Measurements from ENCODE around the gene PAGE2B.
A peak's percentile ranks its signal among the peaks of the same experiment; 100 is the strongest.
"Not testable (repeated sequence)": the region's sequence is repeated elsewhere in the genome, so short reads cannot be mapped to it uniquely, and the experiment has no call there.

The PAGE2B gene

DNA sequence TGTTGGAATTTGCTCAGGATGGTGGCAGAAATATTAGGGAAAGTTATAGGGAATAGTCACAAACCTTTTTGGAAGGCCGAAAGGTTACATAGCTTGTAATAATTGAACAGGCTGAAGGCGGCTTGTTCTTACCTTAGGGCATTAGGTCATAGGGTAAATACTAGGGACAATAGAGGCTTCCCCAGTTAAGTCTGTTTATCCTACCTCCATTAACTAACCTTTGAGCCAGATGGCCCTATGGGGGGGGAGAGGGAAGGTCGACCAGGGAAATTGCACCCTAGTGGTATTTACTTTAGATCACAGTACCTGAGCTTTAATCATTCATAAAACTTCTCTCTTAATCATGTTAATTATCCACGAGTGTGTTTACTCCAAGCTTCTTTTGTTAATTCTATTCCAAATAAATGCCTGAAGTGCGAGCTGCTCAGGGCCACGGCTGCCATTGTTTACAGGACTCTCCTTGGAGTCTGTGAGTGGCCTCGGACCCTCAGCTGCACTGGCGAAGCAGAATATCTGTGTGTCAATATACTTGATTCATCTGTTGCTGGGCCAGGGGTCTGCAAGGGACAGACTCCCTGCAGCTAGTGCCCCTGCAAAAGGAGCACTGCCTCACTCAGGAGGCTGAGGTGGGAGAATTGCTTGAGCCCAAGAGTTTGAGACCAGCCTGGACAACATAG lies 36.9 kb downstream of the PAGE2B start:
- no peak overlapping the region for H3K9ac ChIP-seq (ENCODE audit: low read length)
- DNase-seq (ENCODE audit: low read depth): no peak
- H3K27me3 ChIP-seq (replicated peaks; ENCODE audit: control insufficient read depth, insufficient read depth, low read length): peaks cover 29% of the 10 kb centered on the region
- H3K36me3 ChIP-seq (ENCODE audit: control insufficient read depth, insufficient read depth, low read length, severe bottlenecking): no peaks in the 10 kb centered on the region
- H3K9me3 ChIP-seq (ENCODE audit: control insufficient read depth, low read length): no peaks in the 10 kb centered on the region
- H3K4me3 ChIP-seq (ENCODE audit: low read length): no peak overlapping the region
- H3K4me1 ChIP-seq (ENCODE audit: control insufficient read depth, insufficient read depth, low read length): peaks cover 5% of the 10 kb centered on the region

DNA sequence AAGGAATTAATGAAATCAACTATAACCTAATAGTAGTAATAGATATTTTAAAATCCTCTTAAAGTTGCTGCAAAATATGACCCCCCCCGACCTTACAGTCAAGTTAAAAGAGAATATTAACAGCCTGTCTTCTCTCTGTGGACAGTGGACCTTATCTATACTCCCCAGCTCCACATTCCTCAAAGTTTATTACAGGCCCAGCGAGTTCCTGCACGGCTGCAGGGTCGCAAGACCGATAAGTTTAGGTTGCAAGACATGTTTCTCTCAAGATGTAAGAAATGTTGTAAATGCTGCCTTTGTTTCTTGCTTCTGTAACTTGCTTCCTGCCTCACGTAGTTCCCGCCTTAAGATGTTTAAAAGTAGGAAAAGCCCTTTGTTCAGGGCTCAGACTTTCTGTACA lies 41.8 kb downstream of the PAGE2B start:
- H3K36me3 ChIP-seq (ENCODE audit: control insufficient read depth, insufficient read depth, low read length, severe bottlenecking); H3K9ac ChIP-seq (ENCODE audit: low read length); H3K9me3 ChIP-seq (ENCODE audit: control insufficient read depth, low read length); DNase-seq (ENCODE audit: low read depth); H3K4me3 ChIP-seq (ENCODE audit: low read length); H3K4me1 ChIP-seq (ENCODE audit: control insufficient read depth, insufficient read depth, low read length): not testable (repeated sequence)
- peaks cover 47% of the 10 kb centered on the region for H3K27me3 ChIP-seq (replicated peaks; ENCODE audit: control insufficient read depth, insufficient read depth, low read length)

DNA sequence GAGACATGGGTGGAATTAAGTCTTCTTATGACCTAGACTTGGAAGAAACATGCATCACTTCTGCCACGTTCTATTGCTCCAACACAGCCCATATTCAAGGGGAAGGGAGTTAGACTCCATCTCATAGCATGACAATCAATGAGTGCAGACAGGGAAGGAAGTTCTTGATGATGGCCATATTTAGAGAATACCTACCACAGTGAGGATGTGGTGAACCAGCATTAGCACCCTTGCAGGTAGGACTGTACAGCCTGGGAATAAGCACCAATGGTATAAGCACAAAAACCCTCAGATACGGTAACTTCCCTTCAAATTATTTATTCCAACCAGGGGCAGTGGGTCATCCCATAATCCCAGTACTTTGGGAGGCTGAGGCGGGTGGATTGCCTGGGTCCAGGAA lies 43.7 kb downstream of the PAGE2B start:
- Histone ChIP-seq H3K4me1 (ENCODE audit: control insufficient read depth, insufficient read depth, low read length) (no peaks in the 10 kb centered on the region), H3K9me3 (ENCODE audit: control insufficient read depth, low read length) (no peaks in the 10 kb centered on the region), H3K36me3 (ENCODE audit: control insufficient read depth, insufficient read depth, low read length, severe bottlenecking) (no peaks in the 10 kb centered on the region), H3K27me3 (replicated peaks; ENCODE audit: control insufficient read depth, insufficient read depth, low read length) (peaks cover 47% of the 10 kb centered on the region), H3K4me3 (ENCODE audit: low read length) (no peak overlapping the region), H3K9ac (ENCODE audit: low read length) (no peak overlapping the region)
- DNase-seq (ENCODE audit: low read depth): no peak

DNA sequence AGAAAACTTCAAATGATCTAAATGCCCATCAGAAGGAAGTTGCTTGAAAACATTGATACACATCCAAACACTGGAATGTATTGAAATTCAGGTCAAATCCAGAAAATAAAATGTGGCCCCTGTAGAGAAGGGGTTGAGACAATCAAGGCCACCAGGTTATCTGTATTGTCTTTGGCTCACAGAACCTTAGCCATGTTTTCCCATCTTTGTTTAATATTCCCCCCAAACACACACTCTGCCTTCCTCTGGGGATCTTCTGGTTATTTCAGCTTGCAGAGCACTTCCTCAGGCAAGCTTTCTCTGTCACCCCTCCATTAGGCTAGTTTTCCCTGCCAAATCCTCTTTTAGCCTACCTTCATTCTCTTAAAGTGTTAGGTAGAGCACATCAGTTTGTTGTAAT lies 44.4 kb downstream of the PAGE2B start:
- Histone ChIP-seq H3K27me3 (replicated peaks; ENCODE audit: control insufficient read depth, insufficient read depth, low read length) (peaks cover 44% of the 10 kb centered on the region), H3K36me3 (ENCODE audit: control insufficient read depth, insufficient read depth, low read length, severe bottlenecking) (no peaks in the 10 kb centered on the region), H3K4me3 (ENCODE audit: low read length) (no peak overlapping the region), H3K9me3 (ENCODE audit: control insufficient read depth, low read length) (peaks cover 5% of the 10 kb centered on the region), H3K9ac (ENCODE audit: low read length) (no peak overlapping the region), H3K4me1 (ENCODE audit: control insufficient read depth, insufficient read depth, low read length) (no peaks in the 10 kb centered on the region)
- no peak for DNase-seq (ENCODE audit: low read depth)

DNA sequence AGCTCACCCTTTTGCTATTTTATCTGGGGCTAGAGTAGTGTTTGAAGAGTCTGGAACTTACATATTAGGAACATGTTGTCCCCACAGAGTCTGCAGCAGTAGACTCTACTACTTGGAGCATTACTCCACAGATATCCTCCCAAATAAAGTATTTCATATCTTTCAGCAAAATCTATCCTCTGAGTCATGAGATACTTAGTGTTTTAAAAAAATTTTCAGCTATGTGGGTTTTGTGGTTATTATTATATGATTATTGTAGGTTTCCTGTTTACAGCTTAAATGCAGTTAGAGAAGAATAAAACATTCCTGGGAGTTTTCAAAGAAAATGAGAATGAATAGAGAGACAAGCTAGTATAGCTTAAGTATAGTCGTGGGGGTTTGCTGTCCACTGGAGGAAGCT lies 44.9 kb downstream of the PAGE2B start:
- H3K4me3 ChIP-seq (ENCODE audit: low read length): no peak overlapping the region
- peaks cover 5% of the 10 kb centered on the region for H3K9me3 ChIP-seq (ENCODE audit: control insufficient read depth, low read length)
- peak; percentile 45 for DNase-seq (ENCODE audit: low read depth)
- H3K36me3 ChIP-seq (ENCODE audit: control insufficient read depth, insufficient read depth, low read length, severe bottlenecking): no peaks in the 10 kb centered on the region
- H3K27me3 ChIP-seq (replicated peaks; ENCODE audit: control insufficient read depth, insufficient read depth, low read length): peaks cover 45% of the 10 kb centered on the region
- no peaks in the 10 kb centered on the region for H3K4me1 ChIP-seq (ENCODE audit: control insufficient read depth, insufficient read depth, low read length)
- no peak overlapping the region for H3K9ac ChIP-seq (ENCODE audit: low read length)

DNA sequence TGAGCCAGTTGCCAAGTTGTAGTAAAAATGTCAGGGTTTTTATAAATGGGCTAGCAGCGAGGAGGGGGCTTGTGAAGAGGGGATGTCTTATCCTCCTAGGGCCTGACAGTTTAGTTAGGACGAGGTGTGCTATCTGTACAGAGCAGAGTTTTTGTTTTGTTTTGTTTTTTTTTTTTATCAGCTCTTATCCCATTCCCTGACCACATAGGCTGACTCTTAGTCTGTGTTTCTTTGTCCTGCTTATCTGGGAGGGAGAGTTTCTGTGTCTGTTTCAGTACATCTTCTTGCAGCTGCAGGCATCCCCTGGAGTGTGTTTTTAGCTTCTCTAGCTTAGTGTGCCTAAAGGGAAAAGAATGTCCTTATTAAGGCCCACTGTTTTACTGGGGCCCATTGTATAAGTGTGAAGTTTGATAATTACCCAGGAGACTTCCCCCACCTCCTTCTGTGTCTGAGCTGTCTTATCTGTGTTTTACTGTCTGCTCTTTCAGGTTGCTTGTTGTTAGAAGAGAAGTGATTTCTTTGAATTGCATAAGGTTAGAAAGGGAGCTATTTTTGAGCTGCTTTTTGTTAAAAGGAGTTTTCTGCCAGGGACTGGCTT lies 46.0 kb downstream of the PAGE2B start:
- H3K4me3 ChIP-seq (ENCODE audit: low read length): no peak overlapping the region
- no peak overlapping the region for H3K9ac ChIP-seq (ENCODE audit: low read length)
- peaks cover 5% of the 10 kb centered on the region for H3K9me3 ChIP-seq (ENCODE audit: control insufficient read depth, low read length)
- peaks cover 42% of the 10 kb centered on the region for H3K27me3 ChIP-seq (replicated peaks; ENCODE audit: control insufficient read depth, insufficient read depth, low read length)
- no peaks in the 10 kb centered on the region for H3K4me1 ChIP-seq (ENCODE audit: control insufficient read depth, insufficient read depth, low read length)
- DNase-seq (ENCODE audit: low read depth): peak; percentile 0
- no peaks in the 10 kb centered on the region for H3K36me3 ChIP-seq (ENCODE audit: control insufficient read depth, insufficient read depth, low read length, severe bottlenecking)

DNA sequence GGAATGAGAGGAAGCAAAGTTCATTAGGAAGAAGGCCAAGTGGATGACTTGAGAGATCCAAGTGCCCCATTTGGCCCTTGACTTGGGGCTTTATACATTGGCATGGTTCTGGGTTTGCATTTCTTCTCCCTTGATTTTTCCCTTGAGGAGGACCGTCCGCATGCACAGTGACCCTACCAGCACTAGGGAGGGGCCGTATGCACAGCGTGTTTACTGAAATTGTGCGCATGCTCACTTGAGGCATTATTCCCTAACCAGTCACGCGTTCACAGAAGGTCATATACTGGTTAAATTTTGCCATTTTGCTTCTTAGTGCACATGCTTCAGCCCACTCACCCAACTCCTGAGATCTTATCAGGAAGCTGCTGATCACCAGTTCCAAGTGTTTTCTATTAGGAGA lies 49.1 kb downstream of the PAGE2B start:
- no peak for DNase-seq (ENCODE audit: low read depth)
- no peaks in the 10 kb centered on the region for H3K36me3 ChIP-seq (ENCODE audit: control insufficient read depth, insufficient read depth, low read length, severe bottlenecking)

DNA sequence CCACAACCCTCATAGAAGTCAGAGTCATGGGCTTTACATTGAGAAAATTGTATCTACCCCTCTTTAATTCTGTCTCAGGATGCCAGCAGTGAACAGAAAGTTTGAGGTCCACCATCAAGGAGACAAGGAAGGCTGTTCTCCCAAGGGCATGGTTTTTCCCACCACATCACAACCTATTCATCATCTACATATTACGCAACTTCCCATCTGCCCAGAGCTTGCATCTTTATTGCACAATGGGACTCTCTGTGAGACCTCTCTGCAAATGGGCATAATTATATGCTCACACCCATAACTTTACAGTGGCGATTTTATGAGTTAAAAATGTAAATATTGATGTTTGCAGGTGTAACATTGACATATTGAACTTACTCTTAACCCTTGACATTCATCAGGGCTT lies 52.9 kb downstream of the PAGE2B start:
- no peaks in the 10 kb centered on the region for H3K36me3 ChIP-seq (ENCODE audit: control insufficient read depth, insufficient read depth, low read length, severe bottlenecking)
- no peaks in the 10 kb centered on the region for H3K4me1 ChIP-seq (ENCODE audit: control insufficient read depth, insufficient read depth, low read length)
- no peak overlapping the region for H3K4me3 ChIP-seq (ENCODE audit: low read length)
- peaks cover 45% of the 10 kb centered on the region for H3K27me3 ChIP-seq (replicated peaks; ENCODE audit: control insufficient read depth, insufficient read depth, low read length)
- peaks cover 14% of the 10 kb centered on the region for H3K9me3 ChIP-seq (ENCODE audit: control insufficient read depth, low read length)
- H3K9ac ChIP-seq (ENCODE audit: low read length): no peak overlapping the region
- peak; percentile 37 for DNase-seq (ENCODE audit: low read depth)

More for the DNA sequence above, 49.1 kb downstream of the PAGE2B start:
- Histone ChIP-seq H3K4me3 (ENCODE audit: low read length) (no peak overlapping the region), H3K4me1 (ENCODE audit: control insufficient read depth, insufficient read depth, low read length) (no peaks in the 10 kb centered on the region), H3K9ac (ENCODE audit: low read length) (no peak overlapping the region), H3K9me3 (ENCODE audit: control insufficient read depth, low read length) (peaks cover 14% of the 10 kb centered on the region), H3K27me3 (replicated peaks; ENCODE audit: control insufficient read depth, insufficient read depth, low read length) (peaks cover 49% of the 10 kb centered on the region)
